Endodermal cell (in vitro differentiated cells): ENCODE results near the gene MAGI3. TPM values are rescaled to one million over a fixed set of nuclear protein-coding genes. Genes with fewer than 3 reads are reported as not detected.

Experiments used
- DNase-seq: peaks from one replicate; pipeline ENCODE4 v3.0.0-alpha.2; 2017
- H3K27ac ChIP-seq: 2 replicates; pipeline ENCODE4 v1.5.1; 2013; ENCODE audit warnings: mild to moderate bottlenecking, low read depth, low read length, moderate library complexity
- H3K27me3 ChIP-seq: 2 replicates; pipeline ENCODE4 v1.6.1; 2013; ENCODE audit warnings: mild to moderate bottlenecking, low read length, moderate library complexity; ENCODE audit not compliant: insufficient read depth, control insufficient read depth, poor library complexity, severe bottlenecking
- H3K36me3 ChIP-seq: 2 replicates; pipeline ENCODE4 v1.7.0; 2013; ENCODE audit warnings: mild to moderate bottlenecking, low read length, moderate library complexity; ENCODE audit not compliant: control insufficient read depth, insufficient read depth
- H3K4me1 ChIP-seq: one replicate; pipeline ENCODE4 v1.7.0; 2013; ENCODE audit warnings: low read length; ENCODE audit not compliant: control insufficient read depth, insufficient read depth
- H3K4me3 ChIP-seq: 2 replicates; pipeline ENCODE4 v1.5.1; 2013; ENCODE audit warnings: mild to moderate bottlenecking, low read length, moderate library complexity
- H3K9ac ChIP-seq: 2 replicates; pipeline ENCODE4 v1.6.1; 2013; ENCODE audit warnings: mild to moderate bottlenecking, low read length, moderate library complexity; ENCODE audit not compliant: poor library complexity, severe bottlenecking; ENCODE audit errors: extremely low read depth
- H3K9me3 ChIP-seq: 2 replicates; pipeline ENCODE4 v1.6.1; 2013; ENCODE audit warnings: mild to moderate bottlenecking, low read length, moderate library complexity; ENCODE audit not compliant: control insufficient read depth
- H3K27ac Mint-ChIP-seq: 2 replicates; pipeline ENCODE4 v1.8.0; 2020; ENCODE audit warnings: mixed read lengths
- H3K27me3 Mint-ChIP-seq: 2 replicates; pipeline ENCODE4 v1.8.0; 2021; ENCODE audit warnings: mild to moderate bottlenecking, mixed read lengths; ENCODE audit not compliant: insufficient read depth
- H3K36me3 Mint-ChIP-seq: 2 replicates; pipeline ENCODE4 v1.8.0; 2020; ENCODE audit warnings: low read depth, mixed read lengths
- H3K4me1 Mint-ChIP-seq: 2 replicates; pipeline ENCODE4 v1.8.0; 2020; ENCODE audit warnings: mixed read lengths
- H3K4me3 Mint-ChIP-seq: 2 replicates; pipeline ENCODE4 v1.8.0; 2020; ENCODE audit warnings: mild to moderate bottlenecking, moderate library complexity, mixed read lengths
- H3K9me3 Mint-ChIP-seq: 2 replicates; pipeline ENCODE4 v1.8.0; 2020; ENCODE audit warnings: mild to moderate bottlenecking, mixed read lengths
- CTCF ChIP-seq: fragments of 200-600 bp; sonication (generic); conservative IDR thresholded peaks from 2 replicates; pipeline ENCODE4 v1.5.0; 2021; ENCODE audit warnings: antibody characterized with exemption, mild to moderate bottlenecking
- WGBS, 2 experiments: methylation state at CpG; one replicate each; pipeline versions ENCODE4 v1.1.5 to v1.1.7; 2013; ENCODE audit warnings: missing lambda C conversion rate in 2 of 2, mixed read lengths in 1 of 2; ENCODE audit not compliant: insufficient coverage in 1 of 2, insufficient read length in 1 of 2; 5-methylcytosine and 5-hydroxymethylcytosine counted together
- total RNA-seq, 2 donors: library from RNA; stranded (reverse); fragmentation: NEBNext Ultra II Directional in 1 of 2; extraction: Animal tissue kit (Norgen Biotek cat#: 25700) in 1 of 2; gene quantifications; 2 replicates in 1 of 2; 3 replicates in 1 of 2; pipeline ENCODE4 v1.2.1, GENCODE V29; 2021

Gene MAGI3
- total RNA-seq, 2 donors from 2014 or later = 27.1 to 27.4 TPM

GRCh38 chr1:113678159-113678469, 287.8 kb downstream of the MAGI3 start:
- H3K36me3 Mint-ChIP-seq = peaks cover 26% of the 10 kb centered on the region
- H3K9me3 Mint-ChIP-seq = no peaks in the 10 kb centered on the region
- no peak overlapping the region for H3K9ac ChIP-seq
- no peak overlapping the region for H3K27ac ChIP-seq
- DNase-seq = no peak
- H3K27ac Mint-ChIP-seq = no peak overlapping the region
- no peaks in the 10 kb centered on the region for H3K27me3 ChIP-seq
- H3K4me3 ChIP-seq = no peak overlapping the region
- H3K4me3 Mint-ChIP-seq = no peak overlapping the region
- peaks cover 64% of the 10 kb centered on the region for H3K36me3 ChIP-seq
- H3K9me3 ChIP-seq = peaks cover 5% of the 10 kb centered on the region
- H3K4me1 Mint-ChIP-seq = no peaks in the 10 kb centered on the region
- no peaks in the 10 kb centered on the region for H3K27me3 Mint-ChIP-seq
- TF ChIP-seq CTCF = no peak
- no peaks in the 10 kb centered on the region for H3K4me1 ChIP-seq

GRCh38 chr1:113681596-113682337, 291.5 kb downstream of the MAGI3 start:
- Histone ChIP-seq H3K4me3 (no peak overlapping the region), H3K27ac (no peak overlapping the region), H3K36me3 (peaks cover 66% of the 10 kb centered on the region), H3K9me3 (peaks cover 5% of the 10 kb centered on the region), H3K4me1 (no peaks in the 10 kb centered on the region), H3K27me3 (no peaks in the 10 kb centered on the region), H3K9ac (no peak overlapping the region)
- Mint-ChIP-seq H3K9me3 (no peaks in the 10 kb centered on the region), H3K27me3 (no peaks in the 10 kb centered on the region), H3K27ac (no peak overlapping the region), H3K4me1 (peaks cover 4% of the 10 kb centered on the region), H3K36me3 (peaks cover 37% of the 10 kb centered on the region), H3K4me3 (no peak overlapping the region)
- no peak for DNase-seq
- WGBS, 2 experiments = 91 to 100% methylated on average over 3 to 7 of the region's 7 CpGs
- TF ChIP-seq CTCF = no peak

GRCh38 chr1:113683384-113684152, 293.3 kb downstream of the MAGI3 start:
- Mint-ChIP-seq H3K36me3 (peaks cover 35% of the 10 kb centered on the region), H3K27ac (no peak overlapping the region), H3K9me3 (no peaks in the 10 kb centered on the region), H3K4me1 (peaks cover 4% of the 10 kb centered on the region), H3K4me3 (no peak overlapping the region), H3K27me3 (no peaks in the 10 kb centered on the region)
- no peak for TF ChIP-seq CTCF
- H3K4me1 ChIP-seq = no peaks in the 10 kb centered on the region
- H3K4me3 ChIP-seq = no peak overlapping the region
- H3K9me3 ChIP-seq = peaks cover 7% of the 10 kb centered on the region
- H3K27me3 ChIP-seq = no peaks in the 10 kb centered on the region
- H3K9ac ChIP-seq = no peak overlapping the region
- H3K27ac ChIP-seq = no peak overlapping the region
- H3K36me3 ChIP-seq = peaks cover 62% of the 10 kb centered on the region
- WGBS, 2 experiments = 89 to 94% methylated on average over 6 to 8 of the region's 8 CpGs
- DNase-seq = no peak
